ENCODE results near the gene MUC4.

Gene MUC4

DNA sequence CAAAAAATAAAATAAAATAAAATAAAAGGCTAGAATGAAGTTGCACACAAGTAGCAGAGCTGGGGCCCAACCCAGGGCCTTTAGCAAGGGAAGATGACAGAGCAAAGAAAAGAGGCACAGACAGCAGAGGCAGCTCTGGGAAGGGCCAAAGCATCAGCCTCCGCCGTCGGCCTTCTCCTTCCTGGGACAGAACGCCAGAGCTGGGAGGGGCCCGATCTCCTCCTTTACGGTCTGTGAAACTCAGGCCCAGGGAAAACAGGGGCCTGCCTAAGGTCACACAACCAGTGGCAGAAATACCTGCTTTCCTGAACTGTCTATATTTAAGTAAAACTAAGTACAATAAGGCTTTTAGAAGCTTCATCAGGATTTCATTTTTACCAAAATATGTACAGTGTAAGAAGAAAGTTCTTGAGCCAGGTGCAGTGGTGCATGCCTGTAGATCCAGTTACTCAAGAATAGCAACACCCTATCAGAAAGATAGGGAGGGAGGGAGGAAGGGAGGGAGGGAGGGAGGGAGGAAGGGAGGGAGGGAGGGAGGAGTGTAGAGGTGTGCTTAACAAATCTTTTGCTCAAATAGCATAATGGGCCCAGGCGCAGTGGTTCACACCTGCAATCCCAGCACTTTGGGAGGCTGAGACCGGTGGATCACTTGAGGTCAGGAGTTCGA is 43.0 kb upstream of the MUC4 start:
- TF ChIP-seq, protein P1, sequence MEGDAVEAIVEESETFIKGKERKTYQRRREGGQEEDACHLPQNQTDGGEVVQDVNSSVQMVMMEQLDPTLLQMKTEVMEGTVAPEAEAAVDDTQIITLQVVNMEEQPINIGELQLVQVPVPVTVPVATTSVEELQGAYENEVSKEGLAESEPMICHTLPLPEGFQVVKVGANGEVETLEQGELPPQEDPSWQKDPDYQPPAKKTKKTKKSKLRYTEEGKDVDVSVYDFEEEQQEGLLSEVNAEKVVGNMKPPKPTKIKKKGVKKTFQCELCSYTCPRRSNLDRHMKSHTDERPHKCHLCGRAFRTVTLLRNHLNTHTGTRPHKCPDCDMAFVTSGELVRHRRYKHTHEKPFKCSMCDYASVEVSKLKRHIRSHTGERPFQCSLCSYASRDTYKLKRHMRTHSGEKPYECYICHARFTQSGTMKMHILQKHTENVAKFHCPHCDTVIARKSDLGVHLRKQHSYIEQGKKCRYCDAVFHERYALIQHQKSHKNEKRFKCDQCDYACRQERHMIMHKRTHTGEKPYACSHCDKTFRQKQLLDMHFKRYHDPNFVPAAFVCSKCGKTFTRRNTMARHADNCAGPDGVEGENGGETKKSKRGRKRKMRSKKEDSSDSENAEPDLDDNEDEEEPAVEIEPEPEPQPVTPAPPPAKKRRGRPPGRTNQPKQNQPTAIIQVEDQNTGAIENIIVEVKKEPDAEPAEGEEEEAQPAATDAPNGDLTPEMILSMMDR (IDR thresholded peaks at IDR 0.05; ENCODE audit: borderline replicate concordance, insufficient read depth, low read depth, low read length), result no peak
- H3K4me3 ChIP-seq (ENCODE audit: low read depth, low read length), result no peak overlapping the region

DNA sequence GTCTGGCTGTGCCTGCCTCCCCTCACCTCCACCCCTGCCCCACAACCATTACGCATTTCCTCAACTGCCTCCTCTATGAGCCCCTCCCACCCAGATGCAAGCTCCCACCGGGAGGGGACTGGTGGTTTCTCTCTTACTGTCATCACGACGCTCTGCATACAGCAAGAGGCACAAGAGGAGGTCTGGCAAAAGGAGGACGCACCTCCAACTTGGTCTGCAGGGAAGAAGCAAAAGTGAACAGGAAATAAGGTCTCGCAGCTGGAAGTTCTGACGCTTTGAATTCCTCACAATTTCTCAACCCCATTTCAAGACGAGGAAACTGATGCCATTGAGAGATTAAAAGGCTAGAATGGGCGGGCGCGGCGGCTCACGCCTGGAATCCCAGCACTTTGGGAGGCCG is 42.3 kb upstream of the MUC4 start:
- TF ChIP-seq, protein P1 (IDR thresholded peaks at IDR 0.05; ENCODE audit: borderline replicate concordance, insufficient read depth, low read depth, low read length), result no peak
- H3K4me3 ChIP-seq (ENCODE audit: low read depth, low read length), result no peak overlapping the region

DNA sequence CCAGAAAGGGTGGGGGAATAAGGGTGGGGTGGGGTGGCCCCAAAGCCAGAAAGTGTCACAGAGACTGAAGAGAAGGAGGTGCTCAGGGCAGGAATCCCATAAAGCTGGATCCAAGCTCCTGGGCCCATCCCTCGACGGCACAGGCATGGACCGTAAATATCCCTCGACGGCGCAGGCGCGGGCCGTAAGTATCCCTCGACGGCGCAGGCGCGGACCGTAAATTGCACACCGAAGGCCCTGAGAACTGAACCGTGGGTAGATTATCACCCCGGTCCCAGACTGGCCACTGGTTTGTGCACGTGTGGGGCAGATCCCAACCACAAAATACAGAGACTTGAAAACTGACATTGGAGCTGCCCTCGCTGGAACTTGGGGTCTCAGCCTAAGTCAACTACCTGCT is 41.3 kb upstream of the MUC4 start:
- no peak overlapping the region for H3K4me3 ChIP-seq (ENCODE audit: low read depth, low read length)
- TF ChIP-seq, protein P1 (IDR thresholded peaks at IDR 0.05; ENCODE audit: borderline replicate concordance, insufficient read depth, low read depth, low read length), result no peak

DNA sequence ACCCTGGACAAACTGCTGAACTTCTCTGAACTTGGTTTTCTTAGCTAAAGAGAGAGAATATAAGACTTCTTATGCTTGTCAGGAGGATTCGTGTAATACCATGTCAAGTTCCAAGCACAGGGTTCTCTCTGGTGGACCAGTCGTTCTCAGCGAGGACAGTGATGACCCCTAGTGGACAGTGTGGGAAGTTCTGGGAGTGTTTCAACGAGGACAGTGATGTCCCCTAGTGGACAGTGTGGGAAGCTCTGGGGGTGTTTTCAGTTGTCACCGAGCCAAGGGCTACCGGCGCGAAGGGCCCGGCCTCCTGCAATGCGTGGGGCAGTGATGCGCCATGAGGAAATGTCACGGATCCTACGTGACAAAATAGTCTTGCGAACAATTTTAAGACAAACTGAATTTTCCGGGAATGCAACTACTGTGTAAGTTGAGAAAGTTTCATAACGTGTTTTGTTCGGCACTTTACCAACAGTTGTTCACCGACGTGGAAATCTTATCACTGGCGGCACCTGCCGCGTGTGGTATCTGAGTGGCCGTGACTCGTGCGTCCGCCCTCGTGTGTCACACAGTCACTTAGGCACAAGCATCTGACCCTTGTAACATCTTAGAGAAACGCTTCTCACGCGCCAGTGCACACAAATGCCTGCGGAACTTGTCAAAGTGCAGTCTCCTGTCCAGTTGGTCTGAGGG is 39.3 kb upstream of the MUC4 start:
- TF ChIP-seq, protein P1 (IDR thresholded peaks at IDR 0.05; ENCODE audit: borderline replicate concordance, insufficient read depth, low read depth, low read length), result peak; percentile 100
- no peak overlapping the region for H3K4me3 ChIP-seq (ENCODE audit: low read depth, low read length)

DNA sequence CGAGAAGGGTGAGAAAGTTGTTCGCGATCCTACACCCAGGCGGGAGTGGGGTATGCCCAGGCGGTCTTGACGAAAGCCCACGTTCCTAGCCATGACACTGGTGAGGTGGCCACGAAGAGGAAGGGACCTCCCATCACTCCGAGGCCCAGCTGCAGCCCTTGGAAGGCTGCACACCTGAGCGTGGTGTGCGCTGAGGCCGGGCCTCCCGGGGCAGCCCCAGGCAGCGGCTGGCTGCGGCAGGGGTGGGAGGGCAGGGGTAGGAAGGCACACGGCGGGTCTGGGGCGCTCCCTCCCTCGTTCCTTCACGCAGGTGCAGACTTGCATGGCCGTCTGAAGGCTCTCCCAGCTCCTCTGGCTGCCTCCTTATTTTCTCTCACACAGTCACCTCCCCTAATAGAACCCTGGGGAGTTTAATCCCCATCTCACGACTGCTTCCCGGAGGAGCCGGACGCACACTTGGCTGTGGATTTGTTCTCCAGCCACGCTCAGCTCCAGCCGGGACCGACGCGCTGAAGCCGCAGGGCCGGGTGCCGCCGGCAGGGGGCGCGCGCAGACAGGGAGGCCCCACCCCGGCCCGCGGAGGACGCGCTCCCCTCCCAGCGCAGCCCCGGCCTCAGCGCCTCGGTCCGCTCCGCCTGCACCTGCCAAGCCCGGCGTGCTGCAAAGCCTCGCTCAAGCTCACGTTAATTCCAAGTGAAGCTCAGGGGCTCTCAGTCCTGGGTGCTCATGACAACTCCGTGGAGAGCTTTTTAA is 37.8 kb upstream of the MUC4 start:
- no peak overlapping the region for H3K4me3 ChIP-seq (ENCODE audit: low read depth, low read length)
- TF ChIP-seq, protein P1 (IDR thresholded peaks at IDR 0.05; ENCODE audit: borderline replicate concordance, insufficient read depth, low read depth, low read length), result no peak

DNA sequence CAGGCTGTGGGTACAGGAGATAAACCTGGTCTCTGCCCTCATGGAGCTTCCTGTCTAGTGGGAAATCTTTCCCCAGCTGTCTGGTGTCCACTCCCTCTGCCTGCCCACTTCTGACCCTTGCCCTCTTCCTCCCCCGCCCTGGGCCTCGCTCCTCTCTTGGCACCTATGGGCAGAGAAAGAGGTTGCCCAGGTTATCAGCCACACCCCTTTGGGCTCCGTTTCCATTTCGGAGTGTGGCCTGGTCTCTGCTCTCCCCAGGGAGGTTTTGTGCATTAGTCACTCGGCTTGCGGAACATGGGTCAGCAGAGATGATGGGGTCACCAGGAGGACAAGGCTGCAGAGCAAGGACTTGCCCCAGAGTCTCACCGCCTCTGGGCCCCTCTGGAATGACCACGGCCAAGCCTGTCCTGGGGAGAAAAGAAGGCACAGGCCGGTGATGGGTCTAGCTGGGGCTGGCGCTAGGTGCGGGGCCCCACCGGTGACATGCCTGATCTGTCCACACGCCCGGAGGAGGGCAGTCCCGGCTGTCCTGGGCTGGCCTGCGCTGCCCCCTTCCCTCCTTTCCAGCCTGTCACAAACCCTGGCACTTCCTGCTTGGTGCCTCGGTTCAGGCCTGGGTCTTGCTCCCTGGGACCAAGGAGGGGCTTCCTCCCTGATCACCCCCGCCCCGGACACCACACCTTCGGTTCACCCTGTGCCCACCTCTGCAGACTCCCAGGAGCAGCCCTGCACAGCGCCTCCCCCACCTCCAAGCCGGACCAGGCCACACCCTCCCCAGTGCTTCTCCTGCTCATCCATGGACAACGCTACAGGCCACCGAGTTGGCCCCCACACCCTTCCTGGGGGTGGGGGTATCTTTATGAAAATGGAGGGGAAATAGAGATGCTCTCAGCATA is 35.6 kb upstream of the MUC4 start:
- TF ChIP-seq, protein P1 (IDR thresholded peaks at IDR 0.05; ENCODE audit: borderline replicate concordance, insufficient read depth, low read depth, low read length), result no peak
- no peak overlapping the region for H3K4me3 ChIP-seq (ENCODE audit: low read depth, low read length)

Data from GM12875 (cell line).